GM18508 (cell line): Measurements from ENCODE around the gene GCNA.

ENCODE experiments used
- ATAC-seq: cut with Tn5 transposase; IDR thresholded peaks from one replicate; pipeline ENCODE4 v1.9.1; 2021; ENCODE audit warnings: moderate number of reproducible peaks; ENCODE audit not compliant: insufficient read depth, unreplicated experiment

Gene GCNA

DNA sequence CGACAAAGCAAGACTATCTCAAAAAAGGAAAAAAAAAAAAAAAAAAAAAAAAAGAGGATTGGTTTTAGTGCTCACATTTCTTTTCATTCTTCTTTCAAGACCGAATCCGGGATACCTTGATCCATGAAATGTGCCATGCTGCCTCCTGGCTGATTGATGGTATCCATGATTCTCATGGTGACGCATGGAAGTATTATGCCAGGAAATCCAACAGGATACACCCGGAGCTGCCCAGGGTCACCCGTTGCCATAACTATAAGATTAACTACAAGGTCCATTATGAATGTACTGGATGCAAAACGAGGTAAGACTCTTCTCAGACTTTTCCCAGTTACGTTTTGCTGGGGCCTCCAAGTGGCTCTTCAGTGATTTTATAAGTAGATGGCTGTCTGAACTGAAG, 34.0 kb downstream of the GCNA start:
- no peak for ATAC-seq

DNA sequence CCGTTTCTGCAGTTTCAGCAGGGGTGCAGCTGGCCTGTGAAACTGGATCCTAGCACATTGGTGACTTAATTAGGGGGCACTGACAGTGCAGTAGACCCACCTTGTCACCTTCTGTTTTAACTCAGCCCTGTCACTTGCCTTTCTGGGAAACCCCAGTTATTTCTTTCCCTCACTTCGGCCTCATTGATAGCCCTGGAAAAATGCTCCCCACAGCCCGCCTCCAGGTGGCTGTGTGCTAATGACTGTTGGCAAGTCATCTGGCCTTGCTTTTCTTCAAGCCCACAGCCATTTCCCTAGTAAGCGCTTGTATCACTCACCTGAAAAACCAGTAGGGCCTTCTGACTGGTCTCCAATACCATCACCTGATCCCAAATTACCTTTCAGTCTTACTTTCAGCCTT, 36.8 kb downstream of the GCNA start:
- ATAC-seq: no peak

DNA sequence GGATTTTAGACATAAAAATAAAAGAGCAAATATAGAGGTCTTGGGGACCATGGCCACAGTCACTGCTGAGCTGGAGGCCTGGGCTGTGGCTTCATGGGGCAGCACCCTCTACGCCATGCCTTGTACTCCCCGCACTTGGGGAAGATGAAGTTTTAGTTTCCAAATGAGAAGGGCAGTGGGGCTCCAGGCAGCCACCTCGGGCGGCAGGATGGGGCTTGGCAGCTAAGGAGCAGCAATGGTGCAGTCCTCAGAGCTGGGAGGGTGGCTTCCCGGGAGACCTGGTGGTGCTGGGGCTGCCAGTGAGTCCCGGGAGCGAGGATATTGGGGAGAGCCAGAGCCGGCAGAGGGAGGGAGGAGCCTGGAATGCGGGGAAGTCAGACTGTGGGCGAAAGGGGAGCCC, 37.7 kb downstream of the GCNA start:
- ATAC-seq: no peak

DNA sequence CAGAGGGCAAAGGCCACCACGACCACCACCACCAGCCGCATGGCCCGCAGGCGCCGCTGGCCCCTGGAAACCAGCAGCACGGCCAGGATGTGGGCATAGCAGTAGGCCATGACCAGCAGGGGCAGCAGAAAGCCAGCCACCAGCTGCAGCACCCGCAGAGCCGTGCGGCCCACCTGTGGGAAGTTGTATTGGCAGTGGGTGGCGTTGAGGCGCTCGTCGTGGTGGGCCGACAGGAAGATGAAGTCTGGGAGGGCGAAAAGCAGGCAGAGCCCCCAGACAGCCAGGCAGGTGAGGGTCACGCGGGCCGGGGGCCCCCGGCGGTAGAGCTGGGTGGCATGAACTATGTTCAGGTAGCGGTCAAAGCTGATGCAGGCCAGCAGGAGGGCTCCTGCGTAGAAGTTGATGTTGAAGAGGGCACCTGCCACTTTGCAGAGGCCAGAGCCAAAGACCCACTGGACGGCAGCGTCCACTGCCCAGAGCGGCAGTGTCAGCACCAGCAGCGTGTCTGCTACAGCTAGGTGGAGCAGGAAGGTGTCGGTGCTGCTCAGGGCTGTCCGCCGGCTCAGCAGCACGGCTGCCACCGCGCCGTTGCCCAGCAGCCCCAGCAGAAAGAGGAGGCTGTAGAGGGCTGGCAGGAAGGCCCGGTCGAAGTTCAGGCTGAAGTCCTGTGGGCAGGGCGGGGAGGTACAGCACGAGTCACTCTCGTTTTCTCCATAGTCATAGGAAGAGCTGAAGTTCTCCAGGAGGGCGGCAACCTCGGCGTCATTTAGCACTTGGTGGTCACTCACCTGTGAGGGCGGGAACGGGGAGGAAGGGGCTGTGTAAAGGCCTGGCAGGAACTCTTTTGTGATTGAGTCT, 38.7 kb downstream of the GCNA start:
- ATAC-seq: no peak

DNA sequence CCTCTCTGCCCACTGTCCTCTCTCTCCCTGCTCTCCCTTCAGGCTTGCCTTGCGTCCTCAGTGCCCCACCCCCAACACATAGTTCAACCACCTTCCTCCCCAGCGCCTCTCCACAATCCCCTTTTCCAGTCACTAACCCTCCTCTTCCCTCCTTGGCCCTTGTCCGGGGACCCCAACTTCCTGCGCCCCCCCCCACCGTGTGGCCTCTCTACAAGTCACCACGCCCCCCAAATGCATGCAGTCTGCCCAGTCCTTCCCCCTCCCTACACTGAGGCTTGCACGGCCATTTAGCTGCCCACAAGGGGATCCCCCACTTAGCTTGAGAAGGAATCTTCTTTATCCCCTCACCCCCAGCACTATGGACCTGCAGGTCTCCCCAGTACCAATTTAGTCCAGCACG, 39.5 kb downstream of the GCNA start:
- no peak for ATAC-seq

DNA sequence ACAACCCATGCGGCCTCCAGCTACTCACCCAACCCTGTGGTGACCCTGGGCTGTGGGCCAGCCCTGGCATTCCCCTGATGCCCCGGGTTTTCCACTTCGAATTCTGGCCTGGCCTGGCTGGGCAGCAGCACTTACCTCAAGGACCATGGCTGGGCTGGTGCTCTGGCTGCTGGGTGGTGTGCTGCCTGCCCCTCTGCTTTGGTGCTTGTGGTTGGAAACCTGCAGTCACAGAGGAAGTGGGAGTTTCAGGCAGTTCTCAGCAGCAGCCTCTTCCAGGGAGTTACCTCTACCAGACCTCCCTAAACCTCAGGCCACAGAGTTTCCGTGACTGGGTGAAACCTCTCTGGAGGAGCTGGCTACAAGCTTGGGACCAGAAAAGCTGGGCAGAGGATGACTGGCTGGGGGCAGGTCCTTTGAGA, 40.1 kb downstream of the GCNA start, which contains the start of gene CXCR3:
Gene CXCR3 (minus strand): TSS at position 209 of the 419 bp plus-strand sequence. CDS start 62 bp downstream, at position 147.
- no peak for ATAC-seq

DNA sequence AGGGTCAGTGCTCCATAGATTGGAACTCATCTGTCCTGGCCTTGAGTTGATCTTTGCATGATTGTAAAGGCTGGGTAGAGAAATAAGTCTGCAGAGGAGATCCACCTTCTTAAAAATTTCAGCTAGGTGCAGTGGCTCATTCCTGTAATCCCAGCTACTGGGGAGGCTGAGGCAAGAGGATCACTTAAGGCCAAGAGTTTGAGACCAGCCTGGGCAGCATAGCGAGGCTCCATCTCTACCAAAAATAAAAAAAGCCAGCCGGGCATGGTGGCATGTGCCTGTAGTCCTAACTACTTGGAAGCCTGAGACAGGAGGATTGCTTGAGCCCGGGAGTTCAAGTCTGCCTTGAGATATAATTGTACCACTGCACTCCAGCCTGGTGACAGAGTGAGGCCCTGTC, 40.5 kb downstream of the GCNA start:
- ATAC-seq: no peak

DNA sequence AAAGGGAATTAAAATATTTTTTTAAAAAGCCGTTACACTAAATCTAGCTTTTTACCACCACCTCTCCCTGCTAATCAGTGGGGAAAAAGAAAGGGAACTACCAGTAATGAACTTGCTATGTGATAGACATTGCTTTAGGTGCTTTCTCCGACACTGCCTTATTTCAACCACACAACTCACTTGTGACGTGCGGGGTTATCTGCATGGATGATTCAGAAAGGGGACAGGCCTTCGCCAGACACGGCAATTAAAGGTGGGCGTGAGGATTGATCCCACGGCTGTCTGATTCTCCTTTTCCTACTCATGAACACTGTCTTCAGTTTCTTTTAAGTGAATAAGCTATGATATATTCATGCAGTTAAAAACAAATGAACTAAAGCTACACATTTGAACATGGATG, 41.0 kb downstream of the GCNA start:
- no peak for ATAC-seq

DNA sequence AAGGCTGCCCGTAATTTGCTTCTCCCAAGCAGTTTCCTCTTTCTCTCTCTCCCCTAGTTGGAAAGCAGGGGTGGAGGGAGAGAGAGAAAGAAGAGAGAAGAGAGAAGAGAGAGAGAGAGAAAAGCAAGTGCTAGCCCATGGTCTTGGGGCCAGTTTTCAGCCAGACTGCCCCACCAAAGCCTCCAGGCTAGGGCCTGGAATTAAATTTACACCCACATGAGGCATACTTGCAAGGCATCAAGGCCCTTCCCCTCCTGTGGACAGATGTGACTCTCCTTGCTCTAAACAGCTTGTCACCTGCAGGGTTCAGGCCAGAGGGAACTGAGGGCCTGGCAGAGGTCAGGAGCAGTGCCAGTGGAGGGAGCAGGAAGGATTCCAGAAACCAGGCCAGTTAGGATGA, 41.7 kb downstream of the GCNA start:
- no peak for ATAC-seq

DNA sequence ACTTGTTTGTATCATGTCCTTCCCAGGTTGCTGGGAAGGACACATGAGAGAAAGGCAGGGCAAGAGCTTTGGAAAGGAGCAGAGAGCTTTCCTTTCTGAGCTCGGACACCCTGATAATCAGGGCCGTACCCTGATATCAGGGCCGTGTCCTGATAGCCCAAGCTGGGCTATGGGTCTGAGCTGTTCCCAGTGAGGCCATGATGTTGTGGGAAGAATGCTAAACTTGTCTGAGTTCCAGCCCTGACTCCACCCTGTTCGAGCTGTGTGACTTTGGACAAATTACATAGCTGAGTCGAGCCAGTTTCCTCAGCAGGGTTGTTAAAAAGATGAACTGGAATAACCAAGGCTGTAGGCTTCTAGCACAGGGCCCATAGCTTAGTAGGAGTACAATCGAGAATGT, 43.4 kb downstream of the GCNA start:
- ATAC-seq: no peak

DNA sequence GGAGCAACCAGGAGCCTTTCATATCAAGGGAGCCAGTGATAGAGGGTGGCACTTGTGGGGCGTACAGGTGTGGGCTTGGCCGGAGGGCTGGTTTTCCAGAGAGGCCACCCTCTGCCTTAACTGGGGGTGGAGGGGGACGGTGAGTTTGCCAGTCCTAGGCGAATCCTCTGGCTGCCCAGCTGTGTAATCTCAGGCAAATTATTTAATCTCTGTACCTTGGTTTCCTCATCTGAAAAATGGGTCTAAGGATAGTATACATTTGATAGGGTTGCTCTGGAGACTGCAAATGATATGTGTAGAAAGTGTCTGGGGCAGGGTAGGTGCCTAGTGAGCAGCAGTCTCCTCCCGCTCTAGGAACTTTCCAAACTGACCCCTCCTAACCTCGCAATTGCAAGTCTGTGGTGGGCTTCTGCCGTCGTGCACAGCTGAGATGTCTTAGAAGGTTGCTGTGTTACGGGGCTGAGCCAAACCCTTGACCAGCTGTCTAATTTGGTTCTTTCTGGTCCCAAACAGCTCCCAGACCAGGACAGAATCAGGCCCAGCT, 43.9 kb downstream of the GCNA start:
- no peak for ATAC-seq

DNA sequence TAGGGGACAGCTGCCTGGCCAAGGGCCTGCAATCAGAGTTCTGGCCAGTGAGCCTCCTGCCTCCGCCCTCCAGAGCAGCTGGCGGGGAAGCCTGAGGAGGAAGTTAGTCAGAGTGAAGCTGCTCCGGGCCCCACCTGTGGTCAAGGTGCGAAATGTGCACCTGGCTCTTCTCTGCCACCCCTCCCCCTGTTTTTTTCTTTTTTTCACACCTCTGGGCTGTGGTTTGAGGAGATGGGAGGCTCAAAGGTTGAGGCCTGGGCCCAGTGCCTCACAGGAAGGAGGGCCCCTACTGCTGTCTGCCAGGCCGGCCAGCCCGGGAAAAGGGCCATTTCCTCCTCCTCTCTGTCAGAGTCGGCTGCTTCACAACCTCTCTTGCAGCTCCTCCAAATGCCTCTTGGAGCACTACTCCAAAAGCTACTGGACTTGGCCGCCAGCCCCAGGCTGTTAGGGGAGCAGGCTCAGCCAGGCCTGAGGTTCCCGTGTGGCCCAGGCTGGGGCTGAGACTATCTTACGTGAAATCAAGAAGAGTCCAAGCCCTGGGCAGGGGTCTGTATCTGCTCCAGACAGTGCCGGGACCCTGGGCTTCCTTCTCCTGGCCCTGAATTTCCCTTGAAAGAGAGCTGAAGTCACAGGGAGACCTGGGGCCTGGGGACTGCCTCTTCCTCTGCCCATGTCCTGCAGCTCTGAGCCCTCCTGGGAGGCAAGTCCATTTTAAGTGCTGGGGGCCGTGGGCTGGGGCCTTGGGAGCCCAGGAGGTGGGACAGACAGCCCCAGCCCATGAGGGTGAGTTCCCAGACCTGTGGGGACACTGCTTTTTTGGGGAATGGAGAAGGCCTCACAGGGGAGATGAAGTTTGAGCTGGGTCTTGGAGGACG, 44.6 kb downstream of the GCNA start:
- ATAC-seq: no peak

DNA sequence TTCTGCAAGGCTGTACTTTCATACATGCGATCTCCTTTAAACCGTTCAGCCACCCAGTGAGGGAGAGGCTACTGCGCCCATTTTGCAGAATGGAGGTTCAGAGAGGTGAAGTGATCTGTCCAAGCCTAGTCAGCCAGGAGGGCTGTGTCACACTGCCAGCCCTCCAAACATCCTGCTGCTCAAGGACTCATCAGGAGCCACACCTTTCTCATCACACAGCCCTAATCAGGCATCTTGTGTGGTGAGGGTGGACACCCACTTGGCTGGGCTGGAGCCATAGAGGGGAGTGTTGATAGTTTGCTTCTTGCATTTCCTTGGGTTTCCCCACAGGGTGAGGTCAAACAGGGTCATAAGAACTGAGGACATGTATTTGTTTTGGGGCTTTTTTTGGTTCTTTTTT, 45.5 kb downstream of the GCNA start:
- ATAC-seq: no peak

DNA sequence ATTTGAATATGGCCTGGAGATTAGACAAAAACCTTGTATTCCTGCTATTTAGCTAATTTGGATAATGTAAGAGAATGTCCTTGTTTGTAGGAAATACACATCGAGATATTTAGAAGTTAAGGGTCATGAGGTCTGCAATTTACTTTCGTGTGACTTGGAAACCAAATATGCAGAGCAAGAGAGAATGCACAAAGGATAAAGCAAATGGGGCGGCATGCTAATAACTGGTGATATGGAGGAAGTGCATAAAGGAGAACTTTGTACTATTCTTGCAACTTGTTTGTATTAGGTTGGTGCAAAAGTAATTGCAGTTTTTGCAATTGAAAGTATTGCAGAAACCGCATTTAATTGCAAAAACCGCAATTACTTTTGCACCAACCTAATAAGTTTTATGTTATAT, 47.2 kb downstream of the GCNA start:
- ATAC-seq: no peak

DNA sequence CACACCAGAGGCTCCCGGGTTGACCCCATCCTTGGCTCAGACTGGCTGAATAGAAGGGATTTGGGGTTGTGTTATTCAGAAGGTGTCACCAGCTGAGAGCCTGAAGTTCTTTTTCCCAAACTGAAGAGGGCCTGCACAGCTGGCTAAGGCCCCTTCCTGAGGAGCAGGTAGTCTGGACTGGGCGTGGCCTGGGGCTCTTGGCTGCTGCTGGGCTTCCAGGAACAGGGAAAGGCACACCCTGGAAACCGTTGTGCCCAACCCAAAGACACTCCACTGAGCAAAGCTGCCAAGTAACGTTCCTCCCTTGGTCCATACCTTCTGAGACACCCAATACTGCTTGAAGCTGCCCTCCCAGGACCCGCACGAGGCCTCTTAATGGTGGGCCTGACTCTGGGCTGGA, 48.3 kb downstream of the GCNA start:
- ATAC-seq: no peak

DNA sequence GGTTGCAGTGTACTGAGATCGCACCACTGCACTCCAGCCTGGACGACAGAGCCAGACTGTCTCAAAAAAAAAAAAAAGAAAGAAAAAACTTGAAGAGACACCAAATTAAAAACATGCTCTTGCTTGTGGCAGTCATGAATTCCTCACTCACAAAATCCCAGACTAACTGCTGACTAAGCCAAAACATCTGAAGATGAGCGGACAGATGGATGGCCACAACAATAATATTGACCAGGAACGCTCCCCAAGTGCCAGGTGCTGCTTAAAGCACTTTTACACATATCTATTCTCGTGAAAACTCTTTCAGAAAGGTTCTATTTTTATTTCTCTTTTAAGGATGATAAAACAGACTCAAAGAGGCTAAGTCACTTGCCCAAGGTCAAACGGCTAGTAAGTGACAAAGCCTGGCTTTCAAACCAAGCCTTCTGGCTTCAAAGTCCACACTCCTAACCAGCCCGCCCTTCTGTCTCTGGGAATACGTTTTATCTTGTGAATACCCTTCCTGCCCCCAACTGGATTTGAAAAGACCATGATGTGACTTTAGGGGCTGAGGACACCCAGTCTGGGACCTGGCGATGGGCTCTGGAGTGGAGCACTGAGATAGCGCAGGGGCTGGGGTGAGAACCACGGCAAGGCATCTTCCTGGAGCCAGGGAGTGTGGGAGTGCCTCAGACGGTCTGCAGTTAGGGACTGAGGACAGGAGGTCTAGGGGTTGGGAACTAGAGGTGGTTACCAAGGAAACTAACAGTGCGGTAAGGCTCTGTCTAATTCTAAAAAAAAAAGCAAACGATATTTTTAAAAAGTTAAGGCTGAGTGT, 49.6 kb downstream of the GCNA start:
- ATAC-seq: no peak

DNA sequence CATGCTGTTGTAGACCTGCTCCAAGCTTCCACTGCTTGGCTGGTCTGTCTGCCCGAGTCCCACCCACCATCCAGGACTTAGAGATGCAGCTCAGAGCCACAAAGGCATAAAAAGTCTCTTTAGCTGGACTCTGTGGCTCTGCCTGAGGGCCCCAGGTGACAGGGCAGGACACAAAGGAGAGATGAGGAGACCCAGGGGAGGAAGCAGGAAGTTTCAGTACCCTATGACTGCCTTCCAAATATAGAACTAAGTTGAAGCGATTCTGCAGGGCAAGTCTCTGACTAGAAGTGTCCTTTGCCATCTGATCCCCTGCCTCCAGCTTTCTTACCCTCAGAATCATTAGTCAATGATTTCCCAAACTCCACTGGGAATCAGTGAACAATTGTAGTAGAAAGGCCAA, 51.2 kb downstream of the GCNA start:
- no peak for ATAC-seq

DNA sequence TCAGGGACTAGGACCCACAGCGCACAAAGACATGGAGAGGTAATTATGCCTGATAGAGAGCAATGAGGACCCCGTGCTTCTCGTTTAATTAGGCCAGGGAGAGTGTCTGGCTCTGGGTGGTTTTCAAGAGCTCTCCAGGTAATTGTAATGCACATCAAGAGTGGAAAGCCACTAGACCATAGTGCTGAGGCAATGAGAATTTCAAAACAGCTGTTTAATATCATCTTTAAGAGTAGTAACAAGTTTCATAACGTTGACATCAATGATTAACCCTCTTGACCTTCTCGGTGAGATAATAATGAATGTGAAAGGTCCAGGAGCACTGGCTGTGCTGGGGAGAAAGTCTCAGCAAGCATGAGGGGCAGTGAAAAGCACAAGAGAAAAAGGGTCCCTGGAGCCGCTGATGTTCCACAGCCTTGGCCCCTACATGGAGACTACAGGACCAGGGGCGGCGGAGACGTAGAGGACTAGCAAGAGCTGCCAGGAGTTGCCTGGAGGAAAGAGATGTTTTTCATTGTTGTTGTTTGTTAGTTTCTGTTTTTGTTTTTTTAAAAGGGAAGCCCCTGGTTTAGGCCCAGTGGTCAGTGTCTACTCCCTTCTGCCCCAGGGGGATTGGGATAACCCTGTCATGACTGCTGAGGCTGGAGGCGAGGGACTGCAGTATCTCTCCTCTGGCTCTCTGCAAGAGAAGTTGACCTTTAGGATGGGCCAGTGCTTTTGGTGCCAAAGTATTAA, 54.9 kb downstream of the GCNA start:
- ATAC-seq: peak; percentile 44

DNA sequence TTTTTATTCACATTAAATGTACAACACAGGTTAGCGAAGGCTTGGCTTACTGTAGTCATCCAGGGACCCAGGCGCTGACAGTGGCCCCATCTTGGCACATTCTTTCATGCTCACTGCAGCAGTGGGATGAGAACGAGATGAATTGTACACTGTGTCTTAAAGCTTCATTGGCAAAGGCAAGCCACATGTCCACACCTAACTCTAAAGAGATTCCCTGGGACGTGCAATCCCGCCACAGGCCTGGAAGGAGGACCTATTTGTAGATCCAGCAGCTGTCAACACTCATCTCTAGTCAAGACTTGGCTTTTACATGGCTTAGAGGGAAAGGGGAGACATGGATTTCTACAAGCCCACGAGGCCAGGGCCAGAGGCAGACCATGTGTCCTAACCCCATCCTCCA, 56.1 kb downstream of the GCNA start:
- ATAC-seq: no peak
